H9 (cell line): ENCODE results near the gene BCAR3. TPM values are rescaled to one million over a fixed set of nuclear protein-coding genes. Genes with fewer than 3 reads are reported as not detected.
A peak's percentile ranks its signal among the peaks of the same experiment; 100 is the strongest.

Experiments
- DNase-seq: peaks from one replicate; pipeline ENCODE4 v3.0.0-alpha.2; 2017
- H2AFZ ChIP-seq: one replicate; pipeline ENCODE4 v1.6.1; 2013; ENCODE audit warnings: mild to moderate bottlenecking, low read length, control low read depth, moderate library complexity
- H2AK5ac ChIP-seq: 2 replicates; pipeline ENCODE4 v1.6.1; 2013; ENCODE audit warnings: low read length, control low read depth, mixed read lengths; ENCODE audit not compliant: insufficient read length
- H2BK120ac ChIP-seq: one replicate; pipeline ENCODE4 v1.6.1; 2013; ENCODE audit warnings: low read depth, mild to moderate bottlenecking, low read length, control low read depth, inconsistent platforms; ENCODE audit not compliant: poor library complexity, severe bottlenecking
- H2BK12ac ChIP-seq: 2 replicates; pipeline ENCODE4 v1.6.1; 2013; ENCODE audit warnings: low read length, control low read depth, mixed read lengths, low read depth; ENCODE audit not compliant: insufficient read length
- H2BK15ac ChIP-seq: 2 replicates; pipeline ENCODE4 v1.6.1; 2013; ENCODE audit warnings: low read depth, low read length, control low read depth
- H2BK20ac ChIP-seq: one replicate; pipeline ENCODE4 v1.6.1; 2013; ENCODE audit warnings: low read depth, mild to moderate bottlenecking, low read length, control low read depth, inconsistent platforms; ENCODE audit not compliant: poor library complexity, severe bottlenecking
- H2BK5ac ChIP-seq: 2 replicates; pipeline ENCODE4 v1.6.1; 2013; ENCODE audit warnings: low read length, control low read depth, mixed read lengths; ENCODE audit not compliant: insufficient read length
- H3K14ac ChIP-seq: 2 replicates; pipeline ENCODE4 v1.6.1; 2013; ENCODE audit warnings: low read length, control low read depth; ENCODE audit not compliant: insufficient read depth
- H3K18ac ChIP-seq: 2 replicates; pipeline ENCODE4 v1.6.1; 2013; ENCODE audit warnings: low read depth, mild to moderate bottlenecking, mixed read lengths, low read length, control low read depth; ENCODE audit not compliant: insufficient read length
- H3K23ac ChIP-seq: 2 replicates; pipeline ENCODE4 v1.6.1; 2013; ENCODE audit warnings: low read length, control low read depth, mixed read lengths, low read depth; ENCODE audit not compliant: insufficient read length
- H3K23me2 ChIP-seq: 2 replicates; pipeline ENCODE4 v1.6.1; 2013; ENCODE audit warnings: low read depth, mild to moderate bottlenecking, mixed read lengths, low read length, control low read depth; ENCODE audit not compliant: insufficient read length, poor library complexity, severe bottlenecking
- H3K27ac ChIP-seq: 2 replicates; pipeline ENCODE4 v1.5.1; 2013; ENCODE audit warnings: low read length, control low read depth, mixed read lengths, low read depth; ENCODE audit not compliant: insufficient read length
- H3K27me3 ChIP-seq: 2 replicates; pipeline ENCODE4 v1.6.1; 2013; ENCODE audit warnings: low read length, control low read depth, inconsistent platforms; ENCODE audit not compliant: insufficient read depth
- H3K4ac ChIP-seq: 2 replicates; pipeline ENCODE4 v1.6.1; 2013; ENCODE audit warnings: low read depth, mild to moderate bottlenecking, control low read depth, inconsistent platforms, low read length, moderate library complexity
- H3K4me1 ChIP-seq: 2 replicates; pipeline ENCODE4 v1.6.1; 2013; ENCODE audit warnings: low read length, control low read depth, inconsistent platforms; ENCODE audit not compliant: insufficient read depth
- H3K4me2 ChIP-seq: 2 replicates; pipeline ENCODE4 v1.6.1; 2013; ENCODE audit warnings: low read length, control low read depth, mixed read lengths; ENCODE audit not compliant: insufficient read length, insufficient read depth
- H3K56ac ChIP-seq: 2 replicates; pipeline ENCODE4 v1.6.1; 2013; ENCODE audit warnings: low read depth, mild to moderate bottlenecking, mixed read lengths, low read length, control low read depth; ENCODE audit not compliant: insufficient read length
- H3K79me1 ChIP-seq: 2 replicates; pipeline ENCODE4 v1.6.1; 2013; ENCODE audit warnings: low read depth, mild to moderate bottlenecking, moderate library complexity, low read length, control low read depth, inconsistent platforms; ENCODE audit not compliant: insufficient read depth, poor library complexity, severe bottlenecking
- H3K79me2 ChIP-seq: 2 replicates; pipeline ENCODE4 v1.6.1; 2013; ENCODE audit warnings: low read length, control low read depth, inconsistent platforms; ENCODE audit not compliant: insufficient read depth
- H3K9ac ChIP-seq: 2 replicates; pipeline ENCODE4 v1.6.1; 2013; ENCODE audit warnings: low read length, control low read depth, mixed read lengths; ENCODE audit not compliant: insufficient read length; ENCODE audit errors: extremely low read depth
- H3K9me3 ChIP-seq: one replicate; pipeline ENCODE4 v1.6.1; 2013; ENCODE audit warnings: low read depth, low read length, inconsistent platforms; ENCODE audit not compliant: control insufficient read depth
- H3T11ph ChIP-seq: one replicate; pipeline ENCODE4 v1.6.1; 2013; ENCODE audit warnings: mild to moderate bottlenecking, low read length, control low read depth, inconsistent platforms
- H4K20me1 ChIP-seq: one replicate; pipeline ENCODE4 v1.6.1; 2013; ENCODE audit not compliant: control insufficient read depth, insufficient read length, insufficient read depth
- H4K5ac ChIP-seq: 2 replicates; pipeline ENCODE4 v1.6.1; 2013; ENCODE audit warnings: low read depth, mild to moderate bottlenecking, mixed read lengths, low read length, control low read depth; ENCODE audit not compliant: insufficient read length
- H4K8ac ChIP-seq: replicated peaks from 2 replicates; pipeline ENCODE4 v1.6.1; 2013; ENCODE audit warnings: low read length, control low read depth, mixed read lengths, low read depth; ENCODE audit not compliant: insufficient read length
- H4K91ac ChIP-seq: 2 replicates; pipeline ENCODE4 v1.6.1; 2013; ENCODE audit warnings: low read depth, mild to moderate bottlenecking, moderate library complexity, mixed read lengths, low read length, control low read depth; ENCODE audit not compliant: insufficient read length
- H3K27ac Mint-ChIP-seq, 3 experiments: 2 replicates in 2 of 3; 3 replicates in 1 of 3; pipeline ENCODE4 v1.8.0; 2020 to 2021; ENCODE audit warnings: mixed read lengths in 3 of 3, mild to moderate bottlenecking in 1 of 3, moderate library complexity in 1 of 3
- H3K27me3 Mint-ChIP-seq: 2 replicates; pipeline ENCODE4 v1.8.0; 2021; ENCODE audit warnings: low read depth, mild to moderate bottlenecking, moderate library complexity, mixed read lengths
- H3K36me3 Mint-ChIP-seq, 3 experiments: 2 replicates in 2 of 3; 3 replicates in 1 of 3; pipeline ENCODE4 v1.8.0; 2020 to 2021; ENCODE audit warnings: low read depth in 3 of 3, mixed read lengths in 3 of 3; ENCODE audit not compliant: insufficient read depth in 1 of 3
- H3K4me1 Mint-ChIP-seq, 2 experiments: 2 replicates each; pipeline ENCODE4 v1.8.0; 2020; ENCODE audit warnings: mixed read lengths in 2 of 2
- H3K4me3 Mint-ChIP-seq, 2 experiments: 2 replicates in 1 of 2; 3 replicates in 1 of 2; pipeline ENCODE4 v1.8.0; 2020 to 2021; ENCODE audit warnings: mild to moderate bottlenecking in 2 of 2, mixed read lengths in 2 of 2, moderate library complexity in 1 of 2
- H3K9me3 Mint-ChIP-seq, 2 experiments: 2 replicates in 1 of 2; 3 replicates in 1 of 2; pipeline ENCODE4 v1.8.0; 2020; ENCODE audit warnings: mild to moderate bottlenecking in 2 of 2, mixed read lengths in 2 of 2, moderate library complexity in 1 of 2
- WGBS: extraction: QIAGEN DNeasy Blood & Tissue Kit; methylation state at CpG from one replicate; pipeline ENCODE4 v1.1.7; 2013; ENCODE audit warnings: missing lambda C conversion rate, low lambda C conversion rate, mixed read lengths; ENCODE audit not compliant: insufficient read length; ENCODE audit errors: extremely low coverage; 5-methylcytosine and 5-hydroxymethylcytosine counted together
- total RNA-seq: library from RNA; stranded (reverse); gene quantifications from 2 replicates; pipeline ENCODE4 v1.2.1, GENCODE V29; 2021
- TF ChIP-seq, protein P1 (sequence below): fragments of 200-600 bp; sonication (generic); conservative IDR thresholded peaks from 3 replicates; pipeline ENCODE4 v1.8.0; 2021; ENCODE audit warnings: antibody characterized with exemption, mild to moderate bottlenecking

Gene BCAR3
- total RNA-seq, 1 experiment from 2014 or later = 4.9 TPM

DNA sequence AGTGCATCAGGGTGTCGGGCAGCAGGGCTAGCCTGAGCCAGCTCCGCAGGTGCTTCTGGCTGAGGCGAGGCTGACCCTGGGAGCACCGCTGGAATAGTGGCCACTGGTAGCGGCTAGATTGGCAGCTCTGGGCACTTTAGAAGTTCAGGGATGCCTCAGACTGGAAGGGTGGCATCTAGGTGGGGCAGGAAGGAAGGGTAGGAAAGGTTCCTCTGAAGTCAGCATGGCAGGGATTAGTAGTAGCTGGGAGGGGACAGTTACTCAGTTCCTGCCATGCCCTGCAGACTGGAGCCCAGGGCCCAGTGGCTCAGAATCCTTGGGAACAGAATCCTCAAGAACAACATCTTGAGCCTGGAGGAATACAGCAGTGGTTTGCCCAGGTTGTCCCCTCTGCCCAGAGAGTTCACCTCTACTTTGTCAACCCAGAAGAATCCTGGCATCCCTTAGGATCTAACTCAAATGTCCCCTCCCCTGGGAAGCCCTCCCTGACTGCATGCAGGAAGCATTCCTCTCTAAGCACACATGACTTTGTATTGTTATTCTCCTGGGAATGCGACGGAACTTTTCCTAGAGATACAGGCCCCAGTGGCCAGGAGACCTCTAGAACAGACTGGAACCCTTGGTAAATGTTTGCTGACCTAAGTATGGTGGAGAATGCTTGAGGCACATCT lies 39.5 kb upstream of the BCAR3 start:
- Histone ChIP-seq H3K4me1 (no peaks in the 10 kb centered on the region; the same call in 1 of the 2 replicates), H3K23me2 (no peaks in the 10 kb centered on the region), H3K79me1 (no peaks in the 10 kb centered on the region), H2AFZ (no peak overlapping the region), H2BK20ac (no peak overlapping the region), H2BK15ac (no peak overlapping the region), H3K14ac (no peak overlapping the region; the same call in 1 of the 2 replicates), H3K23ac (no peak overlapping the region), H4K20me1 (no peaks in the 10 kb centered on the region), H3K4ac (no peak overlapping the region), H3T11ph (no peak overlapping the region), H3K27me3 (no peaks in the 10 kb centered on the region), H3K27ac (no peak overlapping the region), H3K4me2 (no peak overlapping the region), H3K18ac (peak overlapping the region; percentile 57), H3K56ac (no peak overlapping the region), H2BK5ac (no peak overlapping the region), H3K9me3 (no peaks in the 10 kb centered on the region), H3K79me2 (no peaks in the 10 kb centered on the region), H4K8ac (no peak overlapping the region), H4K5ac (no peak overlapping the region), H4K91ac (no peak overlapping the region), H2AK5ac (no peak overlapping the region), H2BK12ac (no peak overlapping the region), H2BK120ac (no peak overlapping the region), H3K9ac (no peak overlapping the region)
- no CpG with 5 or more reads among the region's 7 CpGs for whole genome bisulfite sequencing
- DNase-seq = no peak
- peaks cover 3% of the 10 kb centered on the region; the same call in 1 of the 2 replicates for H3K27me3 Mint-ChIP-seq
- TF ChIP-seq, protein P1, sequence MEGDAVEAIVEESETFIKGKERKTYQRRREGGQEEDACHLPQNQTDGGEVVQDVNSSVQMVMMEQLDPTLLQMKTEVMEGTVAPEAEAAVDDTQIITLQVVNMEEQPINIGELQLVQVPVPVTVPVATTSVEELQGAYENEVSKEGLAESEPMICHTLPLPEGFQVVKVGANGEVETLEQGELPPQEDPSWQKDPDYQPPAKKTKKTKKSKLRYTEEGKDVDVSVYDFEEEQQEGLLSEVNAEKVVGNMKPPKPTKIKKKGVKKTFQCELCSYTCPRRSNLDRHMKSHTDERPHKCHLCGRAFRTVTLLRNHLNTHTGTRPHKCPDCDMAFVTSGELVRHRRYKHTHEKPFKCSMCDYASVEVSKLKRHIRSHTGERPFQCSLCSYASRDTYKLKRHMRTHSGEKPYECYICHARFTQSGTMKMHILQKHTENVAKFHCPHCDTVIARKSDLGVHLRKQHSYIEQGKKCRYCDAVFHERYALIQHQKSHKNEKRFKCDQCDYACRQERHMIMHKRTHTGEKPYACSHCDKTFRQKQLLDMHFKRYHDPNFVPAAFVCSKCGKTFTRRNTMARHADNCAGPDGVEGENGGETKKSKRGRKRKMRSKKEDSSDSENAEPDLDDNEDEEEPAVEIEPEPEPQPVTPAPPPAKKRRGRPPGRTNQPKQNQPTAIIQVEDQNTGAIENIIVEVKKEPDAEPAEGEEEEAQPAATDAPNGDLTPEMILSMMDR = no peak
- H3K4me1 Mint-ChIP-seq = peaks cover 26% of the 10 kb centered on the region in 2 experiments
- no peaks in the 10 kb centered on the region for H3K36me3 Mint-ChIP-seq
- no peaks in the 10 kb centered on the region for H3K9me3 Mint-ChIP-seq
- H3K4me3 Mint-ChIP-seq = no peak overlapping the region
- no peak overlapping the region; a peak in 1 of 7 replicates for H3K27ac Mint-ChIP-seq
